ENCODE measurements around the gene EIF2B2. TPM values are rescaled to one million over a fixed set of nuclear protein-coding genes. Genes with fewer than 3 reads are reported as not detected.
A peak's percentile ranks its signal among the peaks of the same experiment; 100 is the strongest.

The EIF2B2 gene
- total and polyA plus RNA-seq, 9 of the 15 experiments (the other 6 are each of a cell fraction or from before 2014, with no cell fraction given): 10.6 to 94.1 (median 38.9) TPM

- TF ChIP-seq PBX2 (CRISPR knock-in tag; IDR thresholded peaks at IDR 0.05; ENCODE audit: low read depth) (no peak), PBX2 (tag; conservative IDR thresholded peaks at IDR 0.05; ENCODE audit: low read depth) (no peak), BHLHE40 (IDR thresholded peaks at IDR 0.05; ENCODE audit: low read length) (no peak), E2F5 (CRISPR knock-in tag; IDR thresholded peaks at IDR 0.05) (no peak)
Observed at GRCh38 chr14:74988131-74988530, 14.6 kb upstream of the EIF2B2 start (continued).

GRCh38 chr14:74988993-74989392 lies 13.7 kb upstream of the EIF2B2 start:
- Histone ChIP-seq H3K27me3 (ENCODE audit: control insufficient read depth in 2 of 2, insufficient read depth in 2 of 2, low read length in 2 of 2) (no peaks in the 10 kb centered on the region), H3K36me3 (ENCODE audit: control insufficient read depth, insufficient read depth, low read length) (no peaks in the 10 kb centered on the region), H3K9ac (ENCODE audit: insufficient read depth in 1 of 2, low read depth in 2 of 2, low read length in 2 of 2) (no peak overlapping the region), H3K4me1 (replicated peaks in 1 of 2; ENCODE audit: control insufficient read depth in 2 of 2, insufficient read depth in 2 of 2, low read length in 2 of 2) (peaks cover 0 to 8% of the 10 kb centered on the region in 2 experiments; a peak in 2 of 5 replicates), H3K79me2 (ENCODE audit: control insufficient read depth, insufficient read depth, low read length) (no peaks in the 10 kb centered on the region), H2AFZ (ENCODE audit: low read depth, low read length) (0 out of 2 replicates have a peak overlapping the region, but pooled peaks have one; percentile 1), H3K4me3 (no peak overlapping the region), H3K27ac (ENCODE audit: extremely low read depth, low read depth, low read length) (no peak overlapping the region), H3K9me1 (ENCODE audit: control insufficient read depth, insufficient read depth, low read length) (no peaks in the 10 kb centered on the region), H4K20me1 (replicated peaks; ENCODE audit: control insufficient read depth, insufficient read depth, low read length) (no peaks in the 10 kb centered on the region), H3K4me2 (ENCODE audit: insufficient read depth, low read length) (no peak overlapping the region), H3K9me3 (replicated peaks; ENCODE audit: control insufficient read depth, insufficient read depth, low read depth, low read length) (no peaks in the 10 kb centered on the region)
- DNase-seq (ENCODE audit: extremely low read depth in 1 of 4, low spot score in 3 of 4) (peak in 1 of 4 experiments; percentile 1), FAIRE-seq (no peak), ATAC-seq (peak; percentile 47; the same call in 1 of the 3 replicates)
- BruUV-seq (replicated peaks): no TSS peak
- WGBS (ENCODE audit: insufficient coverage, low coverage, missing lambda C conversion rate): 29% methylated on average over 1 of the region's 1 CpG
- intact Hi-C loops (cut with micrococcal nuclease) (no loop called here), in situ Hi-C loops (cut with MboI) (no loop called here)
- ChIA-PET CTCF (ENCODE audit: low intra/inter-chr PET ratio) (no interaction called here), POLR2A (no interaction called here)
- no peak for TF ChIP-seq XRCC4 (IDR thresholded peaks at IDR 0.05; ENCODE audit: extremely low read depth, insufficient read depth, insufficient read length)
- TF ChIP-seq HCFC1 (IDR thresholded peaks at IDR 0.05; ENCODE audit: low read depth, low read length): 0 out of 2 replicates have a peak, but pooled peaks have one; percentile 36
- TF ChIP-seq NR1H2 (CRISPR knock-in tag; IDR thresholded peaks at IDR 0.05): no peak
- no peak for TF ChIP-seq BCOR (IDR thresholded peaks at IDR 0.05)
- TF ChIP-seq MTA1 (IDR thresholded peaks at IDR 0.05; ENCODE audit: borderline replicate concordance): no peak
- no peak for TF ChIP-seq NCOR1 (IDR thresholded peaks at IDR 0.05)
- TF ChIP-seq ZMIZ1 (IDR thresholded peaks at IDR 0.05; ENCODE audit: low read depth in 2 of 2, low read length in 2 of 2): no peak
- TF ChIP-seq DLX4 (CRISPR knock-in tag; IDR thresholded peaks at IDR 0.05): no peak
- no peak for TF ChIP-seq ZSCAN29 (IDR thresholded peaks at IDR 0.05)
- TF ChIP-seq HMGN3 (IDR thresholded peaks at IDR 0.05; ENCODE audit: borderline replicate concordance, extremely low read depth, insufficient read length, low read depth, low read length): no peak
